B cell (primary cell): Measurements from ENCODE around the gene HYAL1. TPM values are rescaled to one million over a fixed set of nuclear protein-coding genes. Genes with fewer than 3 reads are reported as not detected.

ENCODE experiments used
- ATAC-seq: fragments of 200-7000 bp; cut with Tn5 transposase; one replicate; pipeline ENCODE4 v1.10.0; 2021; ENCODE audit warnings: low read depth, mild to moderate bottlenecking, moderate number of reproducible peaks, moderate library complexity
- CTCF ChIA-PET: fragments of 350-600 bp; sonication (Branson Sonifier 250); formaldehyde crosslinking; loops from one replicate; lab custom pipeline; 2021; ENCODE audit warnings: antibody characterized with exemption, inconsistent platforms; lab: Charles Lee
- POLR2A ChIA-PET: fragments of 350-600 bp; sonication (Branson Sonifier 250); formaldehyde crosslinking; loops from one replicate; lab custom pipeline; 2021; ENCODE audit warnings: antibody characterized with exemption; lab: Charles Lee
- DNase-seq: peaks from one replicate; pipeline ENCODE4 v3.0.0; 2013
- H2AFZ ChIP-seq: 2 replicates; pipeline ENCODE4 v1.6.1; 2012; ENCODE audit warnings: mild to moderate bottlenecking, low read depth, low read length; ENCODE audit not compliant: insufficient read depth, poor library complexity, severe bottlenecking
- H3K27ac ChIP-seq, 2 donors: 1 replicate in 1 of 2; 2 replicates in 1 of 2; pipeline ENCODE4 v1.5.1; 2012 to 2013; ENCODE audit warnings: low read length in 2 of 2, mild to moderate bottlenecking in 2 of 2, moderate library complexity in 1 of 2
- H3K27me3 ChIP-seq, 4 experiments: fragments of 200-600 bp in 1 of 4; sonication (generic) in 1 of 4; replicated peaks in 1 of 4; 1 replicate in 2 of 4; 2 replicates in 2 of 4; pipeline versions ENCODE4 v1.6.1 to v1.7.0; 2013 to 2016; ENCODE audit warnings: low read length in 3 of 4, mild to moderate bottlenecking in 2 of 4, mixed read lengths in 1 of 4, moderate library complexity in 1 of 4; ENCODE audit not compliant: insufficient read depth in 4 of 4, control insufficient read depth in 3 of 4; ENCODE audit errors: control extremely low read depth in 1 of 4
- H3K36me3 ChIP-seq, 2 experiments: replicated peaks in 1 of 2; 1 replicate in 1 of 2; 2 replicates in 1 of 2; pipeline versions ENCODE4 v1.6.1 to v1.7.1; 2013; ENCODE audit warnings: low read length in 1 of 2; ENCODE audit not compliant: insufficient read depth in 2 of 2, control insufficient read depth in 1 of 2; ENCODE audit errors: control extremely low read depth in 1 of 2, extremely low read depth in 1 of 2
- H3K4me1 ChIP-seq, 2 donors: fragments of 200-600 bp in 1 of 2; sonication (generic) in 1 of 2; 1 replicate in 1 of 2; 2 replicates in 1 of 2; pipeline versions ENCODE4 v1.5.1 to v1.6.1; 2013 to 2017; ENCODE audit warnings: low read length in 2 of 2; ENCODE audit not compliant: control insufficient read depth in 2 of 2, insufficient read depth in 2 of 2
- H3K4me2 ChIP-seq: replicated peaks from 2 replicates; pipeline ENCODE3; 2012; ENCODE audit warnings: mild to moderate bottlenecking, low read depth, low read length; ENCODE audit not compliant: poor library complexity, severe bottlenecking
- H3K4me3 ChIP-seq, 5 experiments: fragments of 200-600 bp in 1 of 5; sonication (generic) in 1 of 5; 1 replicate in 3 of 5; 2 replicates in 2 of 5; pipeline versions ENCODE4 v1.5.1 to v1.7.0; 2011 to 2016; ENCODE audit warnings: low read length in 4 of 5, mild to moderate bottlenecking in 4 of 5, low read depth in 2 of 5, control low read depth in 1 of 5, moderate library complexity in 1 of 5; ENCODE audit not compliant: insufficient read depth in 1 of 5; ENCODE audit errors: control extremely low read depth in 1 of 5, extremely low read depth in 1 of 5
- H3K79me2 ChIP-seq: fragments of 200-600 bp; sonication (generic); one replicate; pipeline ENCODE4 v1.6.0; 2016; ENCODE audit warnings: low read length; ENCODE audit not compliant: control insufficient read depth, insufficient read depth
- H3K9ac ChIP-seq: fragments of 200-600 bp; sonication (generic); 2 replicates; pipeline ENCODE4 v1.6.1; 2017; ENCODE audit warnings: mild to moderate bottlenecking, low read length, moderate library complexity
- H3K9me3 ChIP-seq, 3 donors: one replicate each; pipeline versions ENCODE4 v1.6.1 to v1.7.1; 2013; ENCODE audit warnings: low read length in 2 of 3; ENCODE audit not compliant: control insufficient read depth in 2 of 3, insufficient read depth in 1 of 3; ENCODE audit errors: control extremely low read depth in 1 of 3
- H4K20me1 ChIP-seq: 2 replicates; pipeline ENCODE4 v1.6.0; 2012; ENCODE audit warnings: mild to moderate bottlenecking, low read length; ENCODE audit not compliant: insufficient read depth, control insufficient read depth, poor library complexity, severe bottlenecking
- H3K27ac Mint-ChIP-seq: one replicate; pipeline ENCODE4 v1.8.0; 2021; ENCODE audit warnings: mixed read lengths
- H3K27me3 Mint-ChIP-seq: one replicate; pipeline ENCODE4 v1.8.0; 2021; ENCODE audit warnings: mixed read lengths
- H3K4me1 Mint-ChIP-seq: one replicate; pipeline ENCODE4 v1.8.0; 2021; ENCODE audit warnings: mixed read lengths
- H3K4me3 Mint-ChIP-seq: one replicate; pipeline ENCODE4 v1.8.0; 2021; ENCODE audit warnings: mixed read lengths
- H3K9me3 Mint-ChIP-seq: one replicate; pipeline ENCODE4 v1.8.0; 2022; ENCODE audit warnings: mixed read lengths; ENCODE audit not compliant: insufficient read depth
- EZH2 ChIP-seq: IDR thresholded peaks from 2 replicates; pipeline ENCODE4 v1.6.1; 2012; ENCODE audit warnings: borderline replicate concordance, low read depth, mild to moderate bottlenecking, moderate library complexity, low read length; ENCODE audit not compliant: insufficient read depth, poor library complexity, severe bottlenecking
- WGBS: methylation state at CpG from one replicate; pipeline ENCODE4 v1.1.5; 2013; ENCODE audit warnings: missing lambda C conversion rate; ENCODE audit not compliant: insufficient coverage; 5-methylcytosine and 5-hydroxymethylcytosine counted together
- intact Hi-C: fragments of 100-400 bp; cut with micrococcal nuclease; formaldehyde crosslinking; loops from one replicate; pipeline ENCODE4 v1.10.0; 2022
- polyA plus RNA-seq: library from polyadenylated mRNA; depleted of rRNA; stranded (reverse); fragments of >200 nt; gene quantifications from 2 replicates; pipeline ENCODE4 v1.2.3, GENCODE V29; 2012
- total RNA-seq, 2 donors: library from RNA; stranded (reverse); fragments of 120-200 nt in 1 of 2; gene quantifications; 1 replicate in 1 of 2; 2 replicates in 1 of 2; pipeline versions ENCODE4 v1.2.3 to v1.2.4, GENCODE V29; 2013 to 2022
- TF ChIP-seq, protein P1 (sequence below): fragments of 200-600 bp; IDR thresholded peaks from one replicate; pipeline ENCODE4 v1.8.0; 2022; ENCODE audit warnings: antibody characterized with exemption, mild to moderate bottlenecking

Gene HYAL1
- total and polyA plus RNA-seq, 2 donors (not counting 1 experiment from before 2014, with no cell fraction given), result 0.12 to 0.30 TPM

DNA sequence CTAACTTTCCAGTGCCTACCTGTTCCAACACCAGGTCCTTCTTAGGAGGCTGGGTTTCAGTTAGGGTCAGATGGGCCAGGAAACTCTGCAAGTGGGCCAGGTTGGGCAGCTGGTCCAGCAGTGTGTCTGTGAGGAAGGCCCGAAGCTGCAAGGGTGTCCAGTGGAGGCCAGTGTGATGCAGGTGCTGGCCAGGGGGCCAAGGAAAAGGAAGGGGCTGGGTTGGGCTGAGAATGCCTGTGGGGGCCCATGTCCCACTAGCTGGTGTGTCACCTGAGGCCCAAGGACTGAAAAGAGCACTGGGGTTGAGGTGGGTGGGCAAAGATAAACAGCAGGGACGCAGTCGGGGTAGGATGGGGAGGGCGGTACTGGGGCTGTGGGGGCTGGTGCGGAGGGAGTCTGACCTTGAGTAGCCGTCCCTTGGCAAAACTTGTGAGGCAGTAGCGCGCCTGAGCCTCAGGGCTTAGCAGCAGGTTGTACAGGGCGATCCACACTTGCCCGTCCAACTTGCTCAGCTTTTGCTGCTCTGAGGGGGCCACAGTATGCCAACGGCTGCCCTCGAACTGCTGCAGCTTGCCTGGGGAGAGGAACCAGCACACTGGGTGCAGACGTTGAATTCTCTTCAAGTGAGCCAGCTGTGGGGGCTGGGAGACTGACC is 38.7 kb upstream of the HYAL1 start:
- H3K79me2 ChIP-seq, result peaks cover 29% of the 10 kb centered on the region
- no peaks in the 10 kb centered on the region for H3K27me3 ChIP-seq
- no peak for ATAC-seq
- DNase-seq, result no peak
- peak overlapping the region; percentile 90 for H3K4me2 ChIP-seq
- peaks cover 35 to 59% of the 10 kb centered on the region in 2 donors for H3K4me1 ChIP-seq
- H2AFZ ChIP-seq, result no peak overlapping the region
- H3K4me3 ChIP-seq, result no peak overlapping the region
- Mint-ChIP-seq H3K4me1 (peaks cover 50% of the 10 kb centered on the region), H3K27me3 (no peaks in the 10 kb centered on the region), H3K4me3 (peak overlapping the region; percentile 49), H3K9me3 (no peaks in the 10 kb centered on the region), H3K27ac (peak overlapping the region; percentile 98)
- intact Hi-C loops, result no loop called here
- H4K20me1 ChIP-seq, result no peaks in the 10 kb centered on the region
- H3K9ac ChIP-seq, result no peak overlapping the region
- H3K9me3 ChIP-seq, result no peaks in the 10 kb centered on the region
- 94% methylated on average over 13 of the region's 13 CpGs for WGBS
- CTCF ChIA-PET, result no interaction called here
- POLR2A ChIA-PET, result interaction anchor here (0.7 to 6.1 kb wide), 2 partner anchors 10 to 1783 kb away, joined by 3 to 96 read pairs; partner anchors contain the start of genes CYB561D2 and NPRL2
- no peak for TF ChIP-seq EZH2
- TF ChIP-seq, protein P1, sequence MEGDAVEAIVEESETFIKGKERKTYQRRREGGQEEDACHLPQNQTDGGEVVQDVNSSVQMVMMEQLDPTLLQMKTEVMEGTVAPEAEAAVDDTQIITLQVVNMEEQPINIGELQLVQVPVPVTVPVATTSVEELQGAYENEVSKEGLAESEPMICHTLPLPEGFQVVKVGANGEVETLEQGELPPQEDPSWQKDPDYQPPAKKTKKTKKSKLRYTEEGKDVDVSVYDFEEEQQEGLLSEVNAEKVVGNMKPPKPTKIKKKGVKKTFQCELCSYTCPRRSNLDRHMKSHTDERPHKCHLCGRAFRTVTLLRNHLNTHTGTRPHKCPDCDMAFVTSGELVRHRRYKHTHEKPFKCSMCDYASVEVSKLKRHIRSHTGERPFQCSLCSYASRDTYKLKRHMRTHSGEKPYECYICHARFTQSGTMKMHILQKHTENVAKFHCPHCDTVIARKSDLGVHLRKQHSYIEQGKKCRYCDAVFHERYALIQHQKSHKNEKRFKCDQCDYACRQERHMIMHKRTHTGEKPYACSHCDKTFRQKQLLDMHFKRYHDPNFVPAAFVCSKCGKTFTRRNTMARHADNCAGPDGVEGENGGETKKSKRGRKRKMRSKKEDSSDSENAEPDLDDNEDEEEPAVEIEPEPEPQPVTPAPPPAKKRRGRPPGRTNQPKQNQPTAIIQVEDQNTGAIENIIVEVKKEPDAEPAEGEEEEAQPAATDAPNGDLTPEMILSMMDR, result no peak
- H3K27ac ChIP-seq, result peak overlapping the region in 1 of 2 donors; percentile 22
- H3K36me3 ChIP-seq, result no peaks in the 10 kb centered on the region

DNA sequence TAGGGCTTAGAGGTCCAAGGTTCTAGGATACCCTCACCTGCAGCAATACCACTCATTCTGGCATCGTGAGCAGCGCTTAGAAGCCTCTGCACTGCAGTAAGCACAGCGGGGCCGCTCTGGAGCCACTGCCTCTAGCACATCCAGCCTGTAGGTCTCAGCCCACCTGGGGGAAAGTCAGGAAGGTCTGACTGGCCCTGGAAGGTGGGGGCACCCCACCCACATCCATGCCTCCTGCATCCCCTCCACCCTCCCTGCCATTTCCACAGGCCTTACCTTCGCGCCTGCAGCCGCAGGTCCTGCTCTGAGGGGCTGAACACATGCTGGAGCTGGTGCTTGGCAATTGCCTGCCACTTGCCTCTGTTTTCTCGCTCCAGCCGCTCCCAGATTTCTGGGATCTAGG is 38.2 kb upstream of the HYAL1 start:
- H3K9me3 Mint-ChIP-seq, result no peaks in the 10 kb centered on the region
- peak overlapping the region; percentile 73 to 97 for H3K27ac ChIP-seq
- 100% methylated on average over 2 of the region's 9 CpGs for WGBS
- DNase-seq, result no peak
- H3K4me2 ChIP-seq, result peak overlapping the region; percentile 90
- H3K4me1 Mint-ChIP-seq, result peaks cover 51% of the 10 kb centered on the region
- H3K27ac Mint-ChIP-seq, result peak overlapping the region; percentile 98
- H3K27me3 ChIP-seq, result no peaks in the 10 kb centered on the region
- H3K36me3 ChIP-seq, result peaks cover 0 to 2% of the 10 kb centered on the region in 2 experiments
- peaks cover 37 to 59% of the 10 kb centered on the region in 2 donors for H3K4me1 ChIP-seq
- no peaks in the 10 kb centered on the region for H3K9me3 ChIP-seq
- peak overlapping the region; percentile 82 for H2AFZ ChIP-seq
- CTCF ChIA-PET, result interaction anchor here (0.9 to 1.8 kb wide), 3 partner anchors 9 to 49 kb away, joined by 3 to 14 read pairs (median 4); partner anchors contain the start of genes CYB561D2, HYAL3, IFRD2 and NAA80
- H3K27me3 Mint-ChIP-seq, result no peaks in the 10 kb centered on the region
- peak overlapping the region; percentile 89 for H3K9ac ChIP-seq
- H3K4me3 Mint-ChIP-seq, result peak overlapping the region; percentile 96
- H3K79me2 ChIP-seq, result peaks cover 30% of the 10 kb centered on the region
- intact Hi-C loops, result no loop called here
- no peak for ATAC-seq
- H4K20me1 ChIP-seq, result peaks cover 3% of the 10 kb centered on the region
- POLR2A ChIA-PET, result interaction anchor here (0.6 to 6.1 kb wide), 7 partner anchors 10 to 1909 kb away, joined by 3 to 96 read pairs (median 6); partner anchors contain the start of genes C3orf18, CYB561D2, HEMK1 and HYAL3
- peak overlapping the region in 4 of 5 experiments; percentile 61 to 86 (median 76) for H3K4me3 ChIP-seq
- TF ChIP-seq EZH2, result no peak
- TF ChIP-seq, protein P1, result no peak
